MG63 (cell line): ENCODE results near the gene NUDCD2. TPM values are rescaled to one million over a fixed set of nuclear protein-coding genes. Genes with fewer than 3 reads are reported as not detected.
A peak's percentile ranks its signal among the peaks of the same experiment; 100 is the strongest.
"Not testable (repeated sequence)": the region's sequence is repeated elsewhere in the genome, so short reads cannot be mapped to it uniquely, and the experiment has no call there.

Experiments
- DNase-seq: peaks from one replicate; pipeline ENCODE4 v3.0.0-alpha.2; 2020
- H3K27me3 ChIP-seq: fragments of 250-450 bp; sonication (Bioruptor Pico); 2 replicates; pipeline ENCODE4 v1.5.1; 2020; ENCODE audit warnings: mild to moderate bottlenecking, moderate library complexity
- H3K36me3 ChIP-seq: fragments of 250-450 bp; sonication (Bioruptor Pico); 2 replicates; pipeline ENCODE4 v1.5.1; 2020; ENCODE audit warnings: mild to moderate bottlenecking, moderate library complexity
- H3K4me3 ChIP-seq: fragments of 250-450 bp; sonication (Bioruptor Pico); 2 replicates; pipeline ENCODE4 v1.5.1; 2020; ENCODE audit warnings: mild to moderate bottlenecking, moderate library complexity
- H3K9me3 ChIP-seq: fragments of 250-450 bp; sonication (Bioruptor Pico); 2 replicates; pipeline ENCODE4 v1.5.1; 2020; ENCODE audit warnings: mild to moderate bottlenecking, moderate library complexity
- total RNA-seq: library from RNA; depleted of rRNA; stranded (reverse); fragments of >200 nt; shearing (Covaris generic); gene quantifications from 2 replicates; pipeline ENCODE4 v1.2.3, GENCODE V29; 2014; ENCODE audit warnings: low replicate concordance

Gene NUDCD2
- total RNA-seq, 1 experiment from 2014 or later: 16.4 TPM

- no peak for DNase-seq
These were observed 19.0 kb upstream of the NUDCD2 start for GRCh38 chr5:163478982-163479271.

GRCh38 chr5:163478126-163478981, 18.5 kb upstream of the NUDCD2 start:
- no peak for DNase-seq
- Histone ChIP-seq H3K27me3 (no peaks in the 10 kb centered on the region), H3K36me3 (peaks cover 87% of the 10 kb centered on the region), H3K9me3 (no peaks in the 10 kb centered on the region), H3K4me3 (no peak overlapping the region)

More at GRCh38 chr5:163478982-163479271, 19.0 kb upstream of the NUDCD2 start:
- Histone ChIP-seq H3K27me3 (no peaks in the 10 kb centered on the region), H3K4me3 (no peak overlapping the region), H3K9me3 (no peaks in the 10 kb centered on the region), H3K36me3 (peaks cover 86% of the 10 kb centered on the region)

- Histone ChIP-seq H3K36me3 (peaks cover 91% of the 10 kb centered on the region), H3K4me3 (no peak overlapping the region), H3K9me3 (no peaks in the 10 kb centered on the region), H3K27me3 (no peaks in the 10 kb centered on the region)
- no peak for DNase-seq
These were observed 15.5 kb upstream of the NUDCD2 start for GRCh38 chr5:163475411-163475810.

GRCh38 chr5:163473635-163474243, 13.8 kb upstream of the NUDCD2 start:
- H3K4me3 ChIP-seq: no peak overlapping the region
- DNase-seq: no peak
- no peaks in the 10 kb centered on the region for H3K9me3 ChIP-seq
- H3K36me3 ChIP-seq: peaks cover 93% of the 10 kb centered on the region
- H3K27me3 ChIP-seq: no peaks in the 10 kb centered on the region

- DNase-seq: no peak
- peaks cover 88% of the 10 kb centered on the region for H3K36me3 ChIP-seq
- no peak overlapping the region for H3K4me3 ChIP-seq
- H3K9me3 ChIP-seq: no peaks in the 10 kb centered on the region
- no peaks in the 10 kb centered on the region for H3K27me3 ChIP-seq
These were observed 7.8 kb upstream of the NUDCD2 start for GRCh38 chr5:163467682-163468081.

- H3K27me3 ChIP-seq: no peaks in the 10 kb centered on the region
- no peaks in the 10 kb centered on the region for H3K9me3 ChIP-seq
- DNase-seq: no peak
- peaks cover 54% of the 10 kb centered on the region for H3K36me3 ChIP-seq
- H3K4me3 ChIP-seq: no peak overlapping the region
These were observed 3.1 kb upstream of the NUDCD2 start for GRCh38 chr5:163463063-163463435.

GRCh38 chr5:163460562-163461171, 765 bp upstream of the NUDCD2 start, which contains the start of gene HMMR:
Gene HMMR (plus strand): TSS chr5:163460632. CDS start chr5:163460693, 61 bp downstream.
- Histone ChIP-seq H3K4me3 (peak within 1 kb of the TSS; percentile 95), H3K27me3 (no peaks in the 10 kb centered on the region), H3K9me3 (no peaks in the 10 kb centered on the region), H3K36me3 (peaks cover 50% of the 10 kb centered on the region)
- peak; percentile 35 for DNase-seq

GRCh38 chr5:163459462-163459818, 462 bp downstream of the NUDCD2 start:
- no peaks in the 10 kb centered on the region for H3K9me3 ChIP-seq
- H3K27me3 ChIP-seq: no peaks in the 10 kb centered on the region
- no peak for DNase-seq
- peak overlapping the region; percentile 95 for H3K4me3 ChIP-seq
- peaks cover 51% of the 10 kb centered on the region for H3K36me3 ChIP-seq

- no peak for DNase-seq
- H3K4me3 ChIP-seq: peak overlapping the region; percentile 95
These were observed 1.0 kb downstream of the NUDCD2 start for GRCh38 chr5:163458778-163459385.

GRCh38 chr5:163456840-163457239, 3.1 kb downstream of the NUDCD2 start:
- no peaks in the 10 kb centered on the region for H3K27me3 ChIP-seq
- H3K4me3 ChIP-seq: no peak overlapping the region
- H3K9me3 ChIP-seq: no peaks in the 10 kb centered on the region
- DNase-seq: no peak
- H3K36me3 ChIP-seq: peaks cover 60% of the 10 kb centered on the region

More at GRCh38 chr5:163458778-163459385, 1.0 kb downstream of the NUDCD2 start:
- Histone ChIP-seq H3K27me3 (no peaks in the 10 kb centered on the region), H3K9me3 (no peaks in the 10 kb centered on the region), H3K36me3 (peaks cover 50% of the 10 kb centered on the region)

GRCh38 chr5:163456029-163456589, 3.8 kb downstream of the NUDCD2 start:
- no peaks in the 10 kb centered on the region for H3K27me3 ChIP-seq
- no peak overlapping the region for H3K4me3 ChIP-seq
- H3K9me3 ChIP-seq: no peaks in the 10 kb centered on the region
- H3K36me3 ChIP-seq: peaks cover 60% of the 10 kb centered on the region
- DNase-seq: no peak

- H3K9me3 ChIP-seq, H3K4me3 ChIP-seq, H3K27me3 ChIP-seq, DNase-seq: not testable (repeated sequence)
- H3K36me3 ChIP-seq: peaks cover 66% of the 10 kb centered on the region
These were observed 4.5 kb downstream of the NUDCD2 start for GRCh38 chr5:163455406-163455805.

- Histone ChIP-seq H3K27me3 (no peaks in the 10 kb centered on the region), H3K9me3 (no peaks in the 10 kb centered on the region), H3K36me3 (peaks cover 73% of the 10 kb centered on the region), H3K4me3 (no peak overlapping the region)
- DNase-seq: no peak
These were observed 6.2 kb downstream of the NUDCD2 start for GRCh38 chr5:163453705-163454104.

- no peak overlapping the region for H3K4me3 ChIP-seq
- no peaks in the 10 kb centered on the region for H3K27me3 ChIP-seq
- H3K9me3 ChIP-seq: no peaks in the 10 kb centered on the region
- DNase-seq: no peak
- H3K36me3 ChIP-seq: peaks cover 85% of the 10 kb centered on the region
These were observed 8.4 kb downstream of the NUDCD2 start for GRCh38 chr5:163451489-163451888.

GRCh38 chr5:163448491-163448890, 11.4 kb downstream of the NUDCD2 start:
- H3K27me3 ChIP-seq: no peaks in the 10 kb centered on the region
- H3K36me3 ChIP-seq: peaks cover 84% of the 10 kb centered on the region
- H3K4me3 ChIP-seq: no peak overlapping the region
- DNase-seq: no peak
- H3K9me3 ChIP-seq: no peaks in the 10 kb centered on the region

GRCh38 chr5:163447875-163448274, 12.0 kb downstream of the NUDCD2 start:
- peaks cover 81% of the 10 kb centered on the region for H3K36me3 ChIP-seq
- DNase-seq: no peak
- H3K27me3 ChIP-seq: no peaks in the 10 kb centered on the region

GRCh38 chr5:163447191-163447590, 12.7 kb downstream of the NUDCD2 start:
- DNase-seq: no peak
- H3K27me3 ChIP-seq: no peaks in the 10 kb centered on the region
- peaks cover 81% of the 10 kb centered on the region for H3K36me3 ChIP-seq

More at GRCh38 chr5:163447875-163448274, 12.0 kb downstream of the NUDCD2 start:
- H3K4me3 ChIP-seq: no peak overlapping the region
- H3K9me3 ChIP-seq: no peaks in the 10 kb centered on the region

More at GRCh38 chr5:163447191-163447590, 12.7 kb downstream of the NUDCD2 start:
- Histone ChIP-seq H3K9me3 (no peaks in the 10 kb centered on the region), H3K4me3 (no peak overlapping the region)
